HG02763 (cell line): Measurements from ENCODE around the gene PI4KA.
"Not testable (repeated sequence)": the region's sequence is repeated elsewhere in the genome, so short reads cannot be mapped to it uniquely, and the experiment has no call there.

ENCODE experiments used
- ATAC-seq: cut with Tn5 transposase; IDR thresholded peaks from one replicate; pipeline ENCODE4 v1.9.1; 2021; ENCODE audit warnings: mild to moderate bottlenecking, moderate library complexity; ENCODE audit not compliant: unreplicated experiment

The PI4KA gene

DNA sequence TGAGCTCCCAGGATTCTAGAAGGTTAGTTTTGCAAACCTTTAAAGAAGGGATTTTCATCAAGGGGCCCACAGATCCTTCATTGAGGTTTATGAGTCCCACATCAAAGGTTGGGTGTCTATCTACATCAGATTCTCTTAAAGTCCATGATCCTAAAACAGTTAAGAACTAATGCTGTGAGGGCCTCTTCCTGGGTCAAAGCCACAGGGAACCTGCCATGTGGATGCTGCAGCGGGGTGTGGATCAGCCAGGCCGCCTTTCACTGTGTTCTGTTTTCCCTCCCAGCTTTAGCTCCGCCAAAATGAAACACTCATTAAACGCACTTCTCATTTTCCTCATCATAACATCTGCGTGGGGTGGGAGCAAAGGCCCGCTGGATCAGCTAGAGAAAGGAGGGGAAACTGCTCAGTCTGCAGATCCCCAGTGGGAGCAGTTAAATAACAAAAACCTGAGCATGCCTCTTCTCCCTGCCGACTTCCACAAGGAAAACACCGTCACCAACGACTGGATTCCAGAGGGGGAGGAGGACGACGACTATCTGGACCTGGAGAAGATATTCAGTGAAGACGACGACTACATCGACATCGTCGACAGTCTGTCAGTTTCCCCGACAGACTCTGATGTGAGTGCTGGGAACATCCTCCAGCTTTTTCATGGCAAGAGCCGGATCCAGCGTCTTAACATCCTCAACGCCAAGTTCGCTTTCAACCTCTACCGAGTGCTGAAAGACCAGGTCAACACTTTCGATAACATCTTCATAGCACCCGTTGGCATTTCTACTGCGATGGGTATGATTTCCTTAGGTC, 79.4 kb downstream of the PI4KA start:
- no peak for ATAC-seq

- ATAC-seq = no peak
Measured at GRCh38 chr22:20777420-20778177, 81.0 kb downstream of the PI4KA start.

DNA sequence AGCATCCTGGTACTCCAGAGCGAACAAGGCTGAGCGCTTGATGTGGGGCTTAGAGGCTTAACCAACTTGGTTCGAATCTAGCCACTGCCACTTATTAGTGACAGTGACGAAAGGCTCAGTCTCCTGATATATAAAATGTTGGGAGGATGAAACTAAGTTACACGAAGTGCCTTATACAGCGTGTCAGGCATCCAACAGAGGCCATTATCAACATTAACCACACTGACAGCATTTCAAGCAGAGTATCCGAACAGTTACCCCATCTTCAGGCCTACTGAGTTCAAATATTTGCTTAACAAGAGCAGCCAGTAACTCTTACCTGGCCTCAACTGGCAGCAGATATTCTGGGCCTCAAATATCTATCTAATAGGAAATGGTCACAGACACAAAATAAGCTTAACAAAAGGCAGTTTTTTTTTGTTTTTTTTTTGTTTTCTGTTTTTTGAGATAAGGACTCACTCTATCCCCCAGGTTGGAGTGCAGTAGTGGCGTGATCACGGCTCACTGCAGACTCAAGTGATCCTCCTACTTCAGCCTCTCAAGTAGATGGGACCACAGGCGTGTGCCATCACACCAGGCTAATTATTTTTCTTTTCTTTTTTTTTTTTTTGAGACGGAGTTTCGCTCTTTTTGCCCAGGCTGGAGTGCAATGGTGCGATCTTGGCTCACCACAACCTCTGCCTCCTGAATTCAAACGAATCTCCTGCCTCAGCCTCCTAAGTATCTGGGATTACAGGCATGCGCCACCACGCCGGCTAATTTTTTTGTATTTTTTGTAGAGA, 81.8 kb downstream of the PI4KA start:
- ATAC-seq = no peak

GRCh38 chr22:20775342-20775895, 83.2 kb downstream of the PI4KA start:
- no peak for ATAC-seq

DNA sequence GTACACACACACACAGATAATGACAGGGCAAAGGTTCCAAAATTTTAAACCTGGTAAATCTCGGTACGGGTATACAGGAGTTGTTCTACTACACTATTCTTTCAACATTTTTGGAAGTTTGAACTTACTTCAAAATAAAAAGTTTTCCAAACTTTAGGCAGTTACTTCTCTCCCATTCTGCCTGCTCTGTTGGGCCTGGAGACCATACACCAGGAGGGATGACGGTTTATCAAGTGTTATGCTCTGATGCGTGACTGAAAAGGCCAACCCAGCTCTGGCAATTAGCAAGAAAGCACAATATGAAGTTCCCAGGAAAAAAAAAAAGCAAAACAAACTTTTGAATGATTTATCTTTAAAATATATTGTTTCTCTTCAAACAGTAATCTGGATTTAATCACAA, 83.7 kb downstream of the PI4KA start:
- ATAC-seq = no peak

GRCh38 chr22:20773793-20774212, 84.8 kb downstream of the PI4KA start, which contains the start of gene SERPIND1:
Gene SERPIND1, plus strand, starts transcription at chr22:20774113. Its CDS starts 5,200 bp downstream, at chr22:20779313.
- no peak for ATAC-seq

DNA sequence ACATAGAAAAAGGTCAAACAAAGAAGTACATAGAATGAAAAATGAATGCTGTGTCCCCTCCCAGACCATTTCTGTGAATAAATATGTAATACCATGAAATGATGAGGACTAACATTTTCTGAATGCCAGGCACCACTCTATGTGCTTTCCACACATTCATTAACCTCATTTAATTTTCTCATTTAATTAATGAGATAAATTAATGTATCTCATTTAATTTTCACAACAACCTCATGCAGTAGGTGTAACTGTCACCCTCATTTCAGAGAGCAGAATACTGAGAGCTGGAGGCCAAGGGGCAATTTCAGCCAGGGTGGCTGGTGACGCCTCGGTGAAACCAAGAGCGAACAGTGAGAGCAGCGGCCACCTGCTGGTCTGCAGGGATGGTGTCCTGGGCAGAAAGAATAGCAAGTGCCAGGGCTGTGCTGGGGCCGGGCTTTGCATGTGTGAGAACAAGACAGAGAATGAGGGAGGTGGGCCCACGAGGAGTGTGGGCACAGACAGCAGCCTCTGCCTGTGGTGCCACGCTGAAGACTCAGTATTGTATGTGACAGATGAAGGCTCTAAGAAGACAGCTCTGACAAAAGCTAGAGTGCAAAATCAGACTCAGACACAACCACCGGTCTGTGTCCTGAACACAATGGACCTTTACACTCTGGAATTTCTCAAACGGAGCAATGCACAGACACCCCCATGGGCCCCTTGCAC, 86.5 kb downstream of the PI4KA start:
- no peak for ATAC-seq

DNA sequence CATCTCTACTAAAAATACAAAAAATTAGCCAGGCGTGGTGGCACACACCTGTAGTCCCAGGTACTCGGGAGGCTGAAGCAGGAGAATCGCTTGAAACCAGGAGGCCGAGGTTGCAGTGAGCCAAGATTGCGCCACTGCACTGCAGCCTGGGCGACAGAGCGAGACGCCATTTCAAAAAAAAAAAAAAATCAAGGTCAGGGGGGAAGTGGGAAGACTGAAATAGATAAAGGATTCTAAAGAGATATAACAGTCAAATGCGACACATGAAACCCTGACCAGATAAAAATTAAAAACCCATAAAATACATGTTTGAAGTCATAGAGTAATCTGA, 89.2 kb downstream of the PI4KA start:
- ATAC-seq = not testable (repeated sequence)

GRCh38 chr22:20766530-20766929, 92.1 kb downstream of the PI4KA start:
- ATAC-seq = no peak

GRCh38 chr22:20765938-20766337, 92.7 kb downstream of the PI4KA start:
- no peak for ATAC-seq

GRCh38 chr22:20764729-20765128, 93.9 kb downstream of the PI4KA start:
- no peak for ATAC-seq

DNA sequence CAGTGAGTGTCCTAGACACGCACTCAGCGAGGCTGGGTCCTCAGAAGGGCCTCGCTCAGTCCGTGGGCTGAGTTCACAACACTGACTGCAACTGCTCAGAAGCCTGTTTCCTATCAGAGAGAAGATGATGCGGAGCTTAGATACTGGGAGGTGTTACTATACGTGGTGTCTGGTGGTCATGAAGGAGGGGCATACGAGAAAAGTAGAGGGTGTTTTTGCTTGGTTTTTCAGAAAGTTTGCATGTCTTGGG, 94.2 kb downstream of the PI4KA start:
- ATAC-seq = no peak

DNA sequence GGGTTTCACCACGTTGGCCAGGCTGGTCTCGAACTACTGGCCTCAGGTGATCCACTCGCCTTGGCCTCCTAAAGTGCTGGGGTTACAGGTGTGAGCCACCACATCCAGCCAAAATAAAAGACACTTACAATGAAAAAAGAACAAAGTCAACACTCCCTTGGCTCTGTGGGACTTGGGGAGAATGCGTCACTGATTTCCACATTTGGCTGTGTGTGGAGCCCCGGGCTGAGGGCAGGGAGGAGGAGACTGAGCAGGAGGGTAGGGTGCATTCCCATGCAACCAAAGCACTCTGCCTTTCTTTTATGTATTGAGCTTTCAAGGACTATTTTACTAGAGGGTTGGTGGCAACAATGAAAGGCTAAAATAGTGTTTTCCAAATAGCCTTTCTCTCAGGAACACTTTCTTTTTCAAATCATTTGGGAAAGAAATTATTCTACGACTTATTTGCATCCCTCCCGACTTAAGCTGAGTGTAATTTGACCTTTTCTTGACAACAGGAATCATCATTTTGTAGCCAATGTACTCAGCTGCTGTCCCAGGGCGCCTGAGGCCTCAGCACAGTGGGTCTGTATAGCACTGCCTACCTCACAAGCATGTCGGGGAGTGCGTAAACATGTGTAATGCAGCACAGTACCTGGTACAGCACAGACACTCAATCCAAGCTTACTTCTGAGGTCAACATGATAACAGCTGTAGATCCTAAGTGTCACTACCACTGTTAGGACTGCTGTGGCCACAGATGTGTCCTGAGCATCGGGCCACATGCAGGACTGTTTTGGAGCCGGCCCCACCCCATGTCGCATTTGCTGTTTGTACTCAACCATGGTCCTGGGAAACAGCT, 94.8 kb downstream of the PI4KA start:
- ATAC-seq = no peak

DNA sequence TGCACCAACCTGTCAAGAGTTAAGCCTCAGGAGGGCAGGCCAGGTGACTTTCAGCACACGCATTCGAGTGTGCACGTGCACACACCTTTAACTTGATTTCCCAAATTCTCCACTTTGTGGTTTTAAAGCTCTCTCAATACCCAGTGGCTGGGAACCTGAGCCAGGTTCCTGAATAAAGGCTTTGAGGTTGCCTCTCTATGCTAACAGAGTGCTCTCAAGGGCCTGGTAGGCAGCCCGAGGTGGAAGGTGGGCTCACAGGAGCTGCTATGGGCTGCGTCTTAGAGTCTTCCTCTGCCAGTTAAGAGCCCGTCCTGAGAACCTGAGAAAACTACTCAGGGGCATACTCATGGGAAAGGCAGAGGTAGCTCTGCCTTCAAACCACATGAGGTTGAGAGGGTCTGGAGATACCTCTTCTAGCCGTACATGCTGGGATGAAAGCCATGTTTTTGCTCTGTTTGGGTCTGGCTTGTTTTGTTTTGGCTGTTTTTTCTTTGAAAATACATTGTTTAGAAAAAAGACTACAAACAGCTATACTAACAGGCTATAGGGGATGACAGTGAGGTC, 96.3 kb downstream of the PI4KA start:
- no peak for ATAC-seq

DNA sequence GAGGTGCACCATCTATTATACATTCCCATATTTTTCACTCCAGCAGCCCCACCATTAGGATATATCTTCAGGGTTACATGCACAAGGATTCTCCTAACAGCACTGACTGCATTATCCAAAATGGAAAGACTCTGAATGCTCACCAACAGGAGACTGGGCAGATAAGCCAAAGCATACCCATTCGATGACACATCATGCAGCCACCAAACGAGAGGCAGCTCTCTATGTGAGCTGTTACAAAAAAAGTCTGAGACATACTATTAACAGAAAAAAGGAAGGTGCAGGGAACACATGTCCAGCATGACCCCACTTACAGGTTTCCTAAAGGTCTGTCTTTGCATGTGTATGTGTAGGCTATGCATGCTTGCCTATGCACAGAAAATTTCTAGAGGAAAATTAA, 97.1 kb downstream of the PI4KA start:
- ATAC-seq = no peak

DNA sequence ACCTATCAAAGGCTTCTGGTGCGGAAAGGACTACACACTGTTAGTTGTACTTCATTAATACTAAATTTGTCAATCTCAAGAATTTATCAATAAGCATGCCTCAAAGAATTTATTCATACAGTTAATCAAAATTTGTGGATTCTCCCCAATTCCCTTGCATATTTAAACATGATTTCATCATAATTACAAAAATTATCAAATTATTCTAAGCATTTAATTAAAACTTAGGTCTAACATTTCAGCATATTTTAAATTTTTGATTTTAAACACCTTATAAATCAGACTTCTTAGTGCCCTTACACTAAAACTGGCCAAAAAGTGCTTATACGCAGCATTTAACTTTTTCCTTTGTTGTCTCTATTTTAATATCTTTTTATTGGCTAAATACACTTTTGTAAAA, 98.5 kb downstream of the PI4KA start:
- ATAC-seq = no peak

DNA sequence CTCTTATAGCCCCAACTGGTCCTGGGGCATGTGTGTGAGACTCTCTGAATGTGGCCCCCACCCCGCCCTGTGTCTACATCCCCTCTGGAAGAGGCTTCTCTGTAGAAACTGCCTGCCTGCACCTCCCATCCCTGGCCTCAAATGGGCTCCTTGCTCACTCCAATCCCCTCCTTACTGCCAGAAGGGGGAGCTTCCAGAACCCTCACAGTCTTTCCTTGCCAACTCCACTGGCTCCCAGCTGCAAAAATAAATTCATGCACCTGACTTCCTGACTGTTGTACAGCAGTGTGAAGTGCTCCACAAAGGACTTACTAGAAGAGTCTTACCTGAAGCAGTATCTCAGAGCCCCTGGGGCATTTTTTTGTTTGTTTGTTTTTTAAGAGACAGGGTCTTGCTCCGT, 99.9 kb downstream of the PI4KA start:
- ATAC-seq = no peak

DNA sequence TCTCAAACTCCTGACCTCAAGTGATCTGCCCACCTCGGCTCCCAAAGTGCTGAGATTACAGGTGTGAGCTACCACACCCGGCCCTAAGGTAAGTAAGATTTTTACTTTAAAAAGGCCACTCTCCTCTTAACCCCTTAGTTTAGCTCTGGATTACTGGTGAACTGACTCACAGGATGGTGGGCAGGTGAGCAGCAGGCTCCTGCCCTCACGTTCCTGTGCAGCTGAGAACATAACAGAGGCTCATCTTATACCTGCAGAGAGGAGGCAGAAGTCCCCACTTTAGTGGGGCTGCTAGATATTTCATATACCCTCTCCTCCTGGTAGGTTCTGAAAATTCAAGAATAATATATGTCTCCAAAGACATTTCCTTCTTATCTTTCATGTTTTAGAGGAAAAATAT, 101.8 kb downstream of the PI4KA start:
- ATAC-seq = no peak

GRCh38 chr22:20752873-20753272, 105.7 kb downstream of the PI4KA start:
- no peak for ATAC-seq
